HG02943 (cell line): ENCODE measurements around the gene NRIP1.

ENCODE experiments used
- ATAC-seq: cut with Tn5 transposase; IDR thresholded peaks from one replicate; pipeline ENCODE4 v1.9.1; 2021; ENCODE audit warnings: mild to moderate bottlenecking, low read depth, moderate library complexity; ENCODE audit not compliant: unreplicated experiment

The NRIP1 gene

DNA sequence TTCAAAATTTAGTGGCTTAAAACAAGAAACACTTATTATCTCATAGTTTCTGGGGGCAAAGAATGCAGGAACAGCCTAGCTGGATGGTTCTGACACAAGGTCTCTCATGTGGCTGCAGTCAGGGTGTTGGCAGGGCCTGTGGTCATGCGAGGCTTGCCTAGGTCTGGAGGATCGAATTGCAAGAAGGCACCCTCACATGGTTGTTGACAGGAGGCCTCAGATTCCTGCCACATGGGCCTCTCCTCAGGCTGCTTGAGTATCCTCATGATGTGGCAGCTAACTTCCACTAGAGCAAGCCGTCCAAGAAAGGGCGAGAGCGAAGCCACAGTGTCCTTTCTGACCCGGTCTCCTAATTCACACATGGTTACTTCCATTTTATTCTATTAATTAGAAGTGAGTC lies 6.2 kb upstream of the NRIP1 start:
- no peak for ATAC-seq

DNA sequence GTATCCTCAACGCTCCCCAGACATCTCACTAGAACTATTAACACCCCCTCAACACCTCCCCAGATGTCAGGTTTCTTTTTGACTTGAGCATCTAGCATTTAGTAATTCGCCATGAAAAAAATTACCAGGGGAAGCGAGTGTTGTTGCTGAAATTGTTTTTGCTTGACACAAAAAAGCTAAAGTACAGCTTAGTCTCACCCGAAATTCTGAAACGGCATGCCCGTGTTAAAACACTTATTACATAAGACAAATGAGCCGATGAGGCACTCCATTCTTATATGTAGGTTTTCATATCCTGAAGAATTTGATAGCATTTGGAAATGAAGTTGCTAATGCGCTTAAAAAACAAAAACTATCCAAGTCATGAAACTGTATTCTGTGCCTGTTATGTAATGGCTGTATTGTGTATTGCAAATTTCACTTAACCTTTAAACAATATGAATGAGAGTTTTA lies 1.3 kb upstream of the NRIP1 start:
- ATAC-seq: no peak

DNA sequence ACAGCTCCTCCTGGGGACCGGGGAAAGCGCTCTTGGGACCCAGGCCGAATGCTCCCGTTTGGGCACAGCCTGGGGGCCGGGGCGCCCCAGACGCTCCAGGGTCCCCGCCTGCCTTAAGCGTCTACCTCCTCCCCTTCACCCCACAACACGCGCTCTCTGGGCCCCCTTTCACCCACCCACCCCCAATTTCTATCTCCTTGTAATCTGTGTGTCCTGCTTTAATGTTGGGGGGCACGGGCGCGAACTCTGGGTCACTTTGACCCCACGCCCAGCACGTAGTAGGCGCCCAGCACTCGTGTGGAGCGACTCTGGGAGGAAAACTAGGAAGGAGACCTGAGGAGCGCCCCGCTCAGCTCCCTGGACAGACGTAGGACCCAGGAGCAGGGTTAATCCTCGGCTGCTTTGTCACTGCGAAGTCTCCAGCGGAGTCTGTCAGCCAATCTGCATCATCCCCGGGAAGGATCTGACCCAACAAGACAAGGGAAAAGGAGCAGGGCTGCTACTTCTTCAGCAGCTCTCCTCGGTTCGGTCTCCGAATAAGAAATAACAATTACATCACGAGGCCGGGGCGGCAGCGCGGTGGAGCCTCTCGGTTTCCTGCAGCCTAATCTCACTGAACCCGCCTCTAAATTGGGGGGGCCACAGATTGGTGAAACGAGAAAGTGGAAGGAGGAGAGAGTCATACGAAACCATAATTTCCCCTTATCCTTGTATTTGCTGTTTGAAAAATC lies 757 bp upstream of the NRIP1 start:
- no peak for ATAC-seq

DNA sequence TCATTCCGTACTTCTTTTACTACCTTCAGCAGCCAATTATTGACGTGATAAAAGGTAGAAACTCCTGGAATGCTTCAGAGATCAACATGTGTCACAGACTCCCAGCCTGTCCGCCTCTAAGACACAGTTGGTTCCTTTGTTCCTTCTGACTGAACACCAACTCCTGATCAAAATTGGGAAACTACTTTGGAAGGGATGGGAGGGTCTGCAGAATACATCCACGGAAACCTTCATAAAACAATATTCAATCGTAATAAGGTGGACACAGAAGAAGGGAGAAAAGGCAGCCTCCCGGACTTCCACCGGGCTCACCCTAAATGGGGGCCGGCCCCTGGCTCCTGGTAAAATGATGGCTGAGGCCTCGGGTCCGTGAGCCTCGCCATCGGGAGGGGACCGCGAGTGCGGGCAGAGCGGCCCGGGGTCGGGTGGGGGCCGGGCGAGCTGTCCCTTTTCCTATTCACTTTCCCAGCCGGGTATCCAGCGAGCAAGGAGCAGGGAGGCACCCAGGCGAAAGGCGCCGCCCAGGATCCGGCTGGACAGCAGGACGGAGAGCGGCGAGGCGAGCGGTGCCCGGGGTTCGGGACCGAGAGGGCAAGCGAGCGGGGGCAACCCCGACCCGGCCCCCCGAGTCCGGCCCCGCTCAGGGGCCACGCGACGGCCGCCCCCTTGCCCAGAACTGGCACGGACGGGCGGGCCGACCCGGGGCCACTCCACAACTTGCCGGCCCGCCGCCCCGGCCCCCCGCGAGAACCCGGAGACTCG lies 805 bp downstream of the NRIP1 start:
- ATAC-seq: peak; percentile 8

DNA sequence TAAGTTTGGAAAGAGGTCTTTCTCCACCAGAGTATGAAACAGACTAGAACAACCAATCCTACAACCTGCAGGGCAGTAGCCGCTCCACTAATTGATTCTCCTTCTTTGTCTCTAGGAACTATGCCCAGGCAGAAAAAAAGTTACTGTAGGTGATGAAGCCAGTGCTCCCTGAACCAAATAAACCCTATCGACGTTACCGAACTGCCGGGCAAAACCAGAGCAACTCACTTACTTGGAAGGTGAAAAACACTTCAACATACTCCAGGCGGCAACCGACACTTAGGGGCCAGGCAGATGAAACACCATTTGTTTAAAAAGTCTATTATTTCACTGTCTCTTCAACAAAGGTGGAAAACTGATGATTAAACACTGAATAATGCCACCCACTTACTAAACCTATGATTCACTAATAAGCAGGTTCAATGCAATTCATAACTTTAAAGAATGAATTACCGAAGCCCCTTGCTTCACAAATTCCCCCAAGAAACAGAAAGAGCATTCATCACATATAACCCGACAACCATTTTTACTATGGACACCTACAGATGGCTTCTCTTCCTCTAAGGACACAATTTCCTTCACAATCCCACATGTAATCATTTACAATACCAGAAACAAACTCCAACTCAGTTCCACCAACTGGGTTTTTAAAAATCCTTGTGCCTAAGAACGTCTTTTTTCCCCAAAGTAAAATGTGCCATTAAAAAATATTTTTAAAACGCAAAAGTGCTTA lies 1.6 kb downstream of the NRIP1 start:
- no peak for ATAC-seq

DNA sequence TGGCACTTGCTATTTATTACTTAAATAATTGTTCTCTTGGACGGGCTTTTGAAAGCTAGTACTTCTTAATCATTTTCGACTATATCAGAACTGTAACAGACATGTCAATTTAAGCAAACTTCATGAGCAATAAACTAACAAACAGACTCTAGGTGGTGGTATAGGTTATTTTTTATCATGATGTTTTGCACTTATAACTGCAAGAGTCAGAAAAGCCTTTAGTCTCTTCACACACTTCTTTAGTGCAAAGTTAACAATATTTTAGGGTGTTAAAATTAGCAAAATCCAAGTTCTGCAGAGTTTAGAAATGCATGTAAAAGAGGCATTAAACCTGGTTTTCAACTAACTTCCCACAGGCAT lies 2.2 kb downstream of the NRIP1 start:
- ATAC-seq: no peak

DNA sequence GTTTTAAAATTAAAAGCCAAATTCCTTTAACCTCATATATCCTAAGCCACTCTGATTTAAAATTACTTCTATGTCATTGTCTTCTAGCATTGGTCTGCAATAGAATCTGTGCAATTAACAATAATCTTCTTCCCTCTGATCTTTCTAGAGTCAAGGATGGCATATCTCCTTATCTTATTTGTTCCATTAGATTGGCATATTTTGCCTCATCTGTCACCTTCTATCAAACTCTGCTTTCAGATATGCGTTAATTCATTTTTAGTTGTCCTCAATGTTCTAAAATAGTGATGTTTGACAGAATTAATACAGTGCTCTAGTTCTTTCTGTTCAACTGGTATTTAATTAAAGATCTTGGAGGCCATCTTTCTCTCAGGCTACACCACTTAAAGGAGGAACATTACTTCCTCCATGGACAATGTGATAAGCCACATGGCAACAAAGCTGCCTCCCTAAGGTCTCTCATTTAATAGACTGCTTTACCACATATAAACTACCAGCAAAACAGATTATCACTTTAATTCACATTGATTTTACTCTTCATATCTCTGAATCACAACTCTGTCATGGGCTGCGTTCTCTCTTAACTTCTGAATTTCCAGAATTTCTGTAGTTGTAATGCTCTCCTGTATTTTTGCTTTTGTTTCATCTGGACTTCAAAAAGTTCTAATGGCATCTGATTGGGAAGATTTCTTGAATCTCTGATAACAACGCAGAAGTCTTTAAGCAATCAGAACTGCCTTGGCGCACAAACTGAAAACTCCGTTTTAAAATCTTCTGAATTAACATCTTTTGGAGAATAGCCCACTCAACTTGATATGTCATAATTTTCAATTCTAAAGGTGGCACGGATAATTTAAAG lies 2.8 kb downstream of the NRIP1 start:
- ATAC-seq: no peak

DNA sequence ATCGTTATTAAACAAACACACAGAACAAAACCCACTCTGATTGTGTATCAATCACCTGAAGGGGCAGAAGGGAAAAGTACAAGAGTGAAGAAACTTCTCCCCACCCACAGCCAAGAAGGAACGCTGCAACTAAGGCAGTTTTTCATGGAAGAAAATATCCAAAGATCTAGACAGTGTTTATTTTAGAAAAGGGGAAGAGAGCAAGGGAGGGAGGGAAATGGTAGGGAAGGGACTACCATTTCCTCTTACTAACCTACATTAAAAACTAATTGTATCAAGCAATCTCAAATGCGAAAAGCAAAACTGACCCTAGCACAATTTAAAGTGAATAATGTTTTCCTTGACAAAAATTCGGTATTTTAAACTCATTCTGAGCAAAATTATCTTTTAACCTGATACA lies 3.5 kb downstream of the NRIP1 start:
- ATAC-seq: no peak

DNA sequence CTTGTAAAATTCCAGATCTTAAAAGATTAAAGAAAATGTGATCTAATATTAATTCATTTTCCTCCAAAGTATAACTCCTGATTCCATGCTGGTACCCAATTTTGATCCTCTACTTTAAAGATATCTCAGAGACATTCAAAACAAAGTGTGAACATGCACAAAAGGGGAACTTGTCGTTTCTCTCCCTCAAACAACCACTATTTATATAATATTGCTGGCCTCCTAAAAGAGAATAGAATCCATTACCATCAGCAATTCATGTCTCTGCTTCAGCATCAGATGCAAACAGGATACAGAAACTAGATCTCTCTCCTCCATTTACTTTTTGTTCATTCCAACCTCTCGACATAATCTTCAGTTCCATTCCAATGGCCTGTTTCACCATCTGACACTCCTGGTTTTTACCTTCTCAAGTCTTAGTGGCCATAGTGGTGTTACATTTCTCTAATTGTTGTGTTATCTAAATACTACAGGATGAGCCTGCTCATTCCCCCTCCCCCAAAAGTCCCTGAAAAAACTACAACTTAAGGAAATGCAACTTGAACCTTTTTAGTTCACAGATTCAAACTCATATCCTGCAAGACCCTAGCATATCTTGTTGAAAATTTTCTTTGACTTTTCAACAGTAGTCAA lies 4.1 kb downstream of the NRIP1 start:
- ATAC-seq: no peak

DNA sequence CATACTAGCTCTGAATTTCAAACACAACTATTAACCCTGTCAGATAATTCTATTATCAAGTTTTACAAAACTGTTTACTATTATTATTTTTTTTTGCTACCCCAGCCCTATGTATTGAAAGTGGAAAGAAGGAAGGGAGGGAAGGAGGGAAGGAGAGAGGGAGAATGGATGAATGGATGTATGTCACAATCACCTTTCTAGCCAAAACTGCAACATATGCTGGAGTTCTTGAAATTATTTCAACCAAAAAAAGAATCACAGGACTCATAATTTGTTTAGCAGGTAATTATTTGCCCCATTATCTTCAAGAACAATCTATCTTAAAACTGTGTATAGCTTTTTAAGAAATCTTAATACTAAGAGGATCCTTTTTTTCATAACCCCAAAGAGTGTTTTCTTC lies 5.4 kb downstream of the NRIP1 start:
- ATAC-seq: no peak

DNA sequence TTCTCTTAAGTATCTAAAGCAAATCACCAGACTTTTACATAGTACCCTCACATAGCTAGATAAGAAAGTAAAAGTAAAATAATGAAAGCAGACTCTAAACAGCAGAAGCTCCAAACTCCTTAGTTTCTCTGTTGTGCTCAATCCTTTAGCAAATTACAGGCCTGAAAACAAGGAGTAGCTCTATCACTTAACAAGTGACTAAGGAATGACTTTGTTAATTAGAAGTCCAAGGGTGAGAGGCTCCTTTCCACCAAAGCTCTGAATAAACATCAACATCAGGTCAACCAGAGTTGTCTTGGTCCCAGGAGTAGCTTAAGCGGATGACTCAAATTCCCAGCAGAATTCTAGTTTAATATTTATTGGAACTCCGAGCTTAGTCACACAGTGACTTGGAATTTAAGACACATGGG lies 5.9 kb downstream of the NRIP1 start:
- ATAC-seq: no peak

DNA sequence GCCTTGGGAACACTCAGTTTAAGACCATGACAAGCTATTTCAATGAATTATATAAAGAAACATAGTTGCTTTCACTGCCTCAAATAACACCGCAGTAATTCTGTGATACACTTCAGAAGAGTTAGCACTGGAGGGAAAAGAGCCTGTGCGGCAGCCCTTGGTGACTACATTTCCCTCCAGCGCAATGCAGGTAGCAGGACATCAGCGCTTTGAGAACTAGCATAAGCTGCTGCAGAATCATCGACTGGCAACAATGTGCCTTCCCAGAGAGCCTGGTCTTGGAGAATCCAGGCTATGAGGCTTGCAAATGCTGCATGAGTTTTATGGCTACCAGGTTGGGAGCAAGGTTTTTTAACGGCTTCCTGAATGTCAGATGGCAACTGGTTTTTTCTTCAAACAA lies 7.5 kb downstream of the NRIP1 start:
- ATAC-seq: no peak

DNA sequence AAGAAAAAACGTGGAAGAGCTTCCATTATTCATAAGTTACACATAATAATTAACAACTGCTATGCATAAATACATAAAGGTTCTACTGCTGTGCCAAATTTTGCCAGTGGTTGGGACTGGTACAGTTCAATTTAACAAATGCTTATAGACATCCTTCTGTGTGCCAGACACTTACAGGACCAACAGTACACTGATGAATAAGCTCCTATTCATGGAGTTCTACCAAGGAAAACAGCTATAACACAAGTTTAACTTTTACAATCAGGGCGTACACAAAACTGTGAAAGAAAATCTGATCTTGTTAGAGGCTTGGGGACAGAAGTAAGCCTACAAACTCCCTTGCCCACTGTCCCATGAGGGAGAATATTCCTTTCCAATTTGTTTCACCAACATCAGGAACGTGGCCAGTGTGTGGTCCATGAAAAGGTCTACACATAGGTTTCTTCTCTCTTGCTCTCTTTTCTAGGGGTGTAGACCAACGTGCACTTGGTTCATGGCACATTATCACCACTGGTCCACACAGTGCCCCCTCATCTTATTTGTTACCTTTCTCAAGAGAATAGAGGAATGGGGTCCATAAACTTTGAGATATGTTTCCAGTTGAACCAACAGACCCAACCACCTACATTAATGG lies 10.1 kb downstream of the NRIP1 start:
- no peak for ATAC-seq

DNA sequence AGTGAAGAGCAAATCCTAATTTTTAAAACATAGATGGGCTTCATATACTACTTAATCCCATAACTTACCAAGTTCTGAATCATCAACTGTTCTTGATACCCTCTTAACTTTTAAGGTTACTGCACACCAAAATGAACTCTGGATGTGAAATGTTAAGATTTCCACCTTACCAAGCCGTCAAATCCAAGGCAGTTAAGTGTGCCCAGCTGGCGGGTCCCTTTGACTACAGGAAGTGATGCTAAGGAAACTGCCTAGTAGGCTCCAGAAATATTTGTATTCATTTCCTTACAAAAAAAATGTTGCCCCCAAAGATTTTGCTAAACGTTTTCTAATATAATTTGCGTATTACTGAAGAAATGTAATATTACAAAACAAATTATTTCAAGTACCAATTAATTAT lies 10.7 kb downstream of the NRIP1 start:
- ATAC-seq: no peak

DNA sequence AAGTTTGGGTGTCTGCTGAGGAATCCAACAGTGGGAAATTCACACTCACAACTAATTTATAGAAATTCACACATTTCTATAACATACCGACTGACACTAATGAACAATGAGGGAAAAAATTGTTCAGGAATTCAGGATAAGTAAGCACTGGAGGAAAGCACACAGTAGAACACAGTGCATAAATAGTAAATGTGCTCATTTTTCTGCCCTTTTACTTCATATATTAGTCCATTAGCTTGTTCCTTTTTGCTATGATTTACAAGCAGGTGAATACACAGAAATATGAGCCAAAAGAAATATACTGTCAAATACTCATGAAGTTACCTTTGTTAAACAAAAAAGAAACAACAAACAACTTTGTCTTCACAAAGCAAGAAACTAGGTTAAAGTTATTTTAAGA lies 11.3 kb downstream of the NRIP1 start:
- ATAC-seq: no peak

DNA sequence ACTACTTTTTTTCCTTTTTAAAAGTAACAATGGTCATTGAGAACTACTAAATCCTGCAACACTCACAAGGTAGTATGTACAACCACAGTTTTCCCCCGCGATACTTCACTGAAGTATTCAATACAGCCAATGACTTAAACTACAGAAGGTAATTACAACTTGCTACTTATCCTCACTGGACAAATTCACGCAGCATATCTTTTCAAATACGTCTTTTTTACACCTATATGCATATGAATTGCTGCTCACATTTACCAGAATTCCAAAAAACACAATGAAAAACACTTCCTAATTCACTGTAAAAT lies 12.4 kb downstream of the NRIP1 start:
- peak; percentile 23 for ATAC-seq

DNA sequence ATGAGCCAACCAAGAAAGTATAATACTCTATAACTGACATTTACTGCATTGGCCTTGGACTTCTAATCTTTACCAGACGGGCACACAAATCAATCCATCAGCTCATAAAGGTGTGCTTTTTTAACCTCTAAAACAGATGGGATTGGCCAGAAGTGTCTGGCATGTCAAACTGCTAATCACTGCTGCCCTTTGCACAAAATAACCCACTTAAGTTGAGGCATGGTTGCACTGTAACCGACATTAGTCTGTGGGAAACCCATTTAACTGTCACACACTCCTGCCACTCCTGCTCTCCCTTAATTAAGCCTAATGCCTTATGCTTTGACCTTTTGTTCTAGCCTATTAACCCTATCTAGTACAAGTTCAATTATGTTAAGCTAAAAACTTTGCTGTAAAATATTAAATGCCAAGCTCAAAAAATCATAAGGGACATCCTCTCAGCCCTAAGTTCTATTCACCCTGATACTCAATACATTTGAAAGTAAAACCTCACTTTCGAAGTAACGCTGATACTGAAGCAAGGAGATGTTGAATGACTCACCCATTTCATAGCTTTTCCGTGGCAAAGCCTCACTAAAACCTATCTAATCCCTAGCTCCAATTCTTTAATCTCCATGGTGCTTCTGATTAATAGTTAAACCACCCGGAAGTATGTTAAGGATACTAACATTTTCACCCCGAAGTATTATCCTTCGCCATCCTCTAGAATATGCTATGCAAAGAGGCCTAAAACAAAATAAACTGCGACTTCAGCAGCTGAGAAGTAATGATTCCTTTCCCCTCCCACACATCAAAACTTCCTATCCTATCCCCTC lies 12.9 kb downstream of the NRIP1 start:
- peak; percentile 68 for ATAC-seq

DNA sequence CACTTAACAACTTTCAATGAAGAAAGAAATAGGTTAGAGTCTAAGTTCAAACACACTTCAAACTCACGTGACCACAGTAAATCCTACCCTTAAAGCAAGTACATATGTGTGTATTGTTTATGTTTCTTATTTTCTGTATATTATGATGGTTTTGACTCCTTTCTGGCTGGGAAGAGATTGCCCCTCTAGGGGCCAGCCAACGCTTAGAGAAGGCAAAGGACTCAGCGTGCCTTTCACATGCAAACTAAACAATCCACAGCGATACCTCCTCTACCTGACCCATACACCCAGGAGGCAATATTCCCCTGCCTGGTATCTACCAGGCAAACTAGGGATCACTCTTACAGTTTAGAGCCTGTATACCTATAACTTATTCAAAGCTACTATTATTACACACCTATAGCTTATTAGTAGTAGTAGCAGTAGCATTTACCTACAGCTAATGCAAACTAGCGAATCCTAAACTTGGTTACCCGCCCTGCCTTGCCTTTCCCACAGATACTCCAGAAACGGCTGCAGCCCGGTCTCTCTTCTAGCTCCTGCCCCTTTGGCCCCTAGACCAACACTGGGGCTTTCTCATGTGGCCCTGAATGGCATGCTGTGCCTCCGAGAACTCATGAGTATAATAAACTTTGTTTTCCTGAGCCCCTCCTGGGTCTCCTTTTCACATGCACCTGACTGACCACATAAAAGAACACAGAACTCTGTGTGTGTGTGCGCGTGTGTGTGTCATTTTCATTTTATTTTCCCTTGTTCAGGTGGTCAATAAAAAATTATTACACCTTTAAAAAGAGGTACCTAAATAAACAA lies 14.0 kb downstream of the NRIP1 start:
- no peak for ATAC-seq
